Trophoblast cell (in vitro differentiated cells and primary cell): Measurements from ENCODE around the gene ARIH2.
"Not testable (repeated sequence)": the region's sequence is repeated elsewhere in the genome, so short reads cannot be mapped to it uniquely, and the experiment has no call there.

Experiments
- DNase-seq, 2 donors: peaks; one replicate each; pipeline ENCODE4 v3.0.0-alpha.2; 2016
- H2AFZ ChIP-seq: 2 replicates; pipeline ENCODE4 v1.6.1; 2013; ENCODE audit warnings: low read length, moderate library complexity, mild to moderate bottlenecking; ENCODE audit not compliant: insufficient read depth, poor library complexity
- H2AK5ac ChIP-seq: 2 replicates; pipeline ENCODE4 v1.6.1; 2013; ENCODE audit warnings: mild to moderate bottlenecking, low read length
- H2BK120ac ChIP-seq: 2 replicates; pipeline ENCODE4 v1.6.1; 2013; ENCODE audit warnings: low read length, mild to moderate bottlenecking, moderate library complexity; ENCODE audit not compliant: insufficient read depth, poor library complexity
- H2BK12ac ChIP-seq: 2 replicates; pipeline ENCODE4 v1.6.1; 2013; ENCODE audit warnings: mild to moderate bottlenecking, low read length, moderate library complexity
- H2BK5ac ChIP-seq: 2 replicates; pipeline ENCODE4 v1.6.1; 2013; ENCODE audit warnings: low read length, low read depth, moderate library complexity, mild to moderate bottlenecking; ENCODE audit not compliant: poor library complexity
- H3K14ac ChIP-seq: 2 replicates; pipeline ENCODE4 v1.6.1; 2013; ENCODE audit warnings: mild to moderate bottlenecking, low read length
- H3K18ac ChIP-seq: 2 replicates; pipeline ENCODE4 v1.6.1; 2013; ENCODE audit warnings: mild to moderate bottlenecking, low read length
- H3K23ac ChIP-seq: 2 replicates; pipeline ENCODE4 v1.6.1; 2013; ENCODE audit warnings: low read length
- H3K27ac ChIP-seq: 2 replicates; pipeline ENCODE4 v1.5.1; 2013; ENCODE audit warnings: low read depth, mild to moderate bottlenecking, inconsistent platforms, low read length, moderate library complexity
- H3K27me3 ChIP-seq: 2 replicates; pipeline ENCODE4 v1.6.1; 2013; ENCODE audit warnings: inconsistent platforms, mild to moderate bottlenecking, low read length, moderate library complexity; ENCODE audit not compliant: insufficient read depth
- H3K36me3 ChIP-seq, 2 experiments: 1 replicate in 1 of 2; 2 replicates in 1 of 2; pipeline ENCODE4 v1.6.1; 2013; ENCODE audit warnings: low read length in 2 of 2, mild to moderate bottlenecking in 2 of 2, moderate library complexity in 1 of 2; ENCODE audit not compliant: insufficient read depth in 2 of 2, control insufficient read depth in 1 of 2
- H3K4ac ChIP-seq: 2 replicates; pipeline ENCODE4 v1.6.1; 2013; ENCODE audit warnings: low read depth, mild to moderate bottlenecking, low read length, moderate library complexity
- H3K4me1 ChIP-seq, 2 experiments: 1 replicate in 1 of 2; 2 replicates in 1 of 2; pipeline ENCODE4 v1.6.1; 2013; ENCODE audit warnings: low read length in 2 of 2, mild to moderate bottlenecking in 2 of 2, moderate library complexity in 1 of 2; ENCODE audit not compliant: insufficient read depth in 2 of 2, control insufficient read depth in 1 of 2
- H3K4me2 ChIP-seq: 2 replicates; pipeline ENCODE4 v1.6.1; 2013; ENCODE audit warnings: inconsistent platforms, mild to moderate bottlenecking, low read length, moderate library complexity
- H3K4me3 ChIP-seq: 2 replicates; pipeline ENCODE4 v1.5.1; 2013; ENCODE audit warnings: mild to moderate bottlenecking, low read depth, low read length, inconsistent platforms
- H3K79me1 ChIP-seq: one replicate; pipeline ENCODE4 v1.6.1; 2013; ENCODE audit warnings: low read length
- H3K79me2 ChIP-seq: 2 replicates; pipeline ENCODE4 v1.6.1; 2013; ENCODE audit warnings: low read length, mild to moderate bottlenecking; ENCODE audit not compliant: control insufficient read depth, insufficient read depth, poor library complexity
- H3K9ac ChIP-seq: 2 replicates; pipeline ENCODE4 v1.6.1; 2013; ENCODE audit warnings: mild to moderate bottlenecking, low read length
- H3K9me3 ChIP-seq: 2 replicates; pipeline ENCODE4 v1.6.1; 2013; ENCODE audit warnings: low read depth, mild to moderate bottlenecking, control low read depth, inconsistent platforms, low read length; ENCODE audit not compliant: insufficient read depth
- H4K12ac ChIP-seq: 2 replicates; pipeline ENCODE4 v1.6.1; 2013; ENCODE audit warnings: low read depth, mild to moderate bottlenecking, low read length, moderate library complexity
- H4K8ac ChIP-seq: 2 replicates; pipeline ENCODE4 v1.6.1; 2013; ENCODE audit warnings: low read depth, mild to moderate bottlenecking, low read length, moderate library complexity
- H4K91ac ChIP-seq: one replicate; pipeline ENCODE4 v1.6.1; 2013; ENCODE audit warnings: low read depth, mild to moderate bottlenecking, low read length, moderate library complexity
- WGBS: extraction: QIAGEN DNeasy Blood & Tissue Kit; methylation state at CpG from one replicate; pipeline ENCODE4 v1.1.7; 2013; ENCODE audit warnings: missing lambda C conversion rate; ENCODE audit not compliant: insufficient read length, insufficient coverage; ENCODE audit errors: extremely low coverage; 5-methylcytosine and 5-hydroxymethylcytosine counted together

The ARIH2 gene

GRCh38 chr3:48899273-48899672 lies 19.4 kb upstream of the ARIH2 start:
- no peak overlapping the region for H3K27ac ChIP-seq
- no peak overlapping the region for H4K12ac ChIP-seq
- H2AFZ ChIP-seq = no peak overlapping the region
- H2AK5ac ChIP-seq = no peak overlapping the region
- H3K9me3 ChIP-seq = no peaks in the 10 kb centered on the region
- H3K9ac ChIP-seq = no peak overlapping the region
- H3K23ac ChIP-seq = no peak overlapping the region
- peak overlapping the region; percentile 73 for H3K4me2 ChIP-seq
- H2BK120ac ChIP-seq = no peak overlapping the region
- H3K14ac ChIP-seq = no peak overlapping the region
- H3K36me3 ChIP-seq = no peaks in the 10 kb centered on the region
- H2BK12ac ChIP-seq = no peak overlapping the region
- H3K79me2 ChIP-seq = peaks cover 3% of the 10 kb centered on the region
- peak overlapping the region; percentile 6 for H4K8ac ChIP-seq
- 100% methylated on average over 1 of the region's 4 CpGs for whole genome bisulfite sequencing
- no peaks in the 10 kb centered on the region for H3K27me3 ChIP-seq
- H3K18ac ChIP-seq = no peak overlapping the region
- no peak overlapping the region for H3K4me3 ChIP-seq
- H4K91ac ChIP-seq = no peak overlapping the region
- no peak overlapping the region for H2BK5ac ChIP-seq
- peaks cover 3% of the 10 kb centered on the region for H3K79me1 ChIP-seq
- no peak overlapping the region for H3K4ac ChIP-seq
- H3K4me1 ChIP-seq = peaks cover 2 to 17% of the 10 kb centered on the region in 2 experiments
- DNase-seq = no peak

- H3K36me3 ChIP-seq, H3K4me2 ChIP-seq, H3K27ac ChIP-seq, H2BK12ac ChIP-seq, H3K9me3 ChIP-seq, H3K4ac ChIP-seq, H2BK5ac ChIP-seq, H2BK120ac ChIP-seq, H3K18ac ChIP-seq, H3K27me3 ChIP-seq, H2AFZ ChIP-seq, H4K12ac ChIP-seq, H4K91ac ChIP-seq, H2AK5ac ChIP-seq, H3K9ac ChIP-seq, H3K4me3 ChIP-seq, H4K8ac ChIP-seq, H3K23ac ChIP-seq, H3K4me1 ChIP-seq, H3K14ac ChIP-seq, DNase-seq, H3K79me1 ChIP-seq, H3K79me2 ChIP-seq: not testable (repeated sequence)
- no CpG with 5 or more reads among the region's 13 CpGs for WGBS
Observed at GRCh38 chr3:48907026-48907425, 11.6 kb upstream of the ARIH2 start.

- Histone ChIP-seq H4K91ac (no peak overlapping the region), H2BK5ac (no peak overlapping the region), H3K4me3 (no peak overlapping the region), H3K14ac (no peak overlapping the region), H3K27ac (no peak overlapping the region), H3K9me3 (no peaks in the 10 kb centered on the region), H3K27me3 (no peaks in the 10 kb centered on the region), H3K36me3 (no peaks in the 10 kb centered on the region), H3K4ac (no peak overlapping the region), H3K18ac (no peak overlapping the region), H3K79me1 (peaks cover 13% of the 10 kb centered on the region), H3K9ac (no peak overlapping the region), H2BK12ac (no peak overlapping the region), H2AFZ (no peak overlapping the region), H3K79me2 (peaks cover 15% of the 10 kb centered on the region), H4K12ac (no peak overlapping the region), H4K8ac (no peak overlapping the region), H2AK5ac (no peak overlapping the region), H3K23ac (no peak overlapping the region), H3K4me2 (no peak overlapping the region), H2BK120ac (no peak overlapping the region), H3K4me1 (peaks cover 4 to 6% of the 10 kb centered on the region in 2 experiments)
- no CpG with 5 or more reads among the region's 1 CpG for WGBS
- DNase-seq = peak; percentile 64 to 71
Observed at GRCh38 chr3:48915296-48915695, 3.3 kb upstream of the ARIH2 start.

- Histone ChIP-seq H3K27me3 (no peaks in the 10 kb centered on the region), H3K4me3 (peak overlapping the region; percentile 97), H3K4me1 (peaks cover 4 to 6% of the 10 kb centered on the region in 2 experiments), H3K27ac (peak overlapping the region; percentile 88), H3K23ac (no peak overlapping the region), H3K18ac (peak overlapping the region; percentile 49), H4K8ac (peak overlapping the region; percentile 58), H2BK5ac (peak overlapping the region; percentile 86), H4K91ac (peak overlapping the region; percentile 86), H3K14ac (peak overlapping the region; percentile 71), H3K9me3 (no peaks in the 10 kb centered on the region), H3K4ac (peak overlapping the region; percentile 82), H4K12ac (peak overlapping the region; percentile 81), H2AFZ (peak overlapping the region; percentile 71), H2BK12ac (no peak overlapping the region), H3K9ac (peak overlapping the region; percentile 99), H3K4me2 (peak overlapping the region; percentile 68), H3K36me3 (peaks cover 10 to 13% of the 10 kb centered on the region in 2 experiments), H2BK120ac (peak overlapping the region; percentile 68), H3K79me2 (peaks cover 22% of the 10 kb centered on the region), H3K79me1 (peaks cover 13% of the 10 kb centered on the region), H2AK5ac (no peak overlapping the region)
- peak; percentile 52 to 70 for DNase-seq
- WGBS = no CpG with 5 or more reads among the region's 54 CpGs
Observed at GRCh38 chr3:48919215-48920138, 835 bp downstream of the ARIH2 start.
